Measurements from ENCODE around the gene PRKAB2. TPM values are rescaled to one million over a fixed set of nuclear protein-coding genes. Genes with fewer than 3 reads are reported as not detected.

PRKAB2 gene
- total and polyA plus RNA-seq, 2 donors (not counting 1 experiment from before 2014, with no cell fraction given) = 8.4 to 17.1 TPM

- Histone ChIP-seq H3K27ac (ENCODE audit: low read length in 2 of 2) (no peak overlapping the region), H2AFZ (ENCODE audit: insufficient read depth, low read depth, low read length, poor library complexity, severe bottlenecking) (no peak overlapping the region), H3K4me2 (replicated peaks; ENCODE audit: low read depth, low read length, poor library complexity, severe bottlenecking) (peak overlapping the region; percentile 29), H3K4me3 (ENCODE audit: control extremely low read depth in 1 of 5, extremely low read depth in 1 of 5, insufficient read depth in 1 of 5, low read depth in 2 of 5, low read length in 4 of 5) (no peak overlapping the region), H3K9ac (ENCODE audit: low read length) (no peak overlapping the region), H3K9me3 (ENCODE audit: control extremely low read depth in 1 of 3, control insufficient read depth in 2 of 3, insufficient read depth in 1 of 3, low read length in 2 of 3) (no peaks in the 10 kb centered on the region), H3K27me3 (replicated peaks in 1 of 4; ENCODE audit: control extremely low read depth in 1 of 4, control insufficient read depth in 3 of 4, insufficient read depth in 4 of 4, low read length in 3 of 4) (no peaks in the 10 kb centered on the region), H4K20me1 (ENCODE audit: control insufficient read depth, insufficient read depth, low read length, poor library complexity, severe bottlenecking) (no peaks in the 10 kb centered on the region), H3K4me1 (ENCODE audit: control insufficient read depth in 2 of 2, insufficient read depth in 2 of 2, low read length in 2 of 2) (peaks cover 11 to 24% of the 10 kb centered on the region in 2 donors), H3K79me2 (ENCODE audit: control insufficient read depth, insufficient read depth, low read length) (peaks cover 11% of the 10 kb centered on the region), H3K36me3 (replicated peaks in 1 of 2; ENCODE audit: control extremely low read depth in 1 of 2, control insufficient read depth in 1 of 2, extremely low read depth in 1 of 2, insufficient read depth in 2 of 2, low read length in 1 of 2) (peaks cover 0 to 2% of the 10 kb centered on the region in 2 experiments)
- CTCF ChIA-PET = no interaction called here
- H3K4me1 Mint-ChIP-seq = peaks cover 27% of the 10 kb centered on the region
- no peaks in the 10 kb centered on the region for H3K27me3 Mint-ChIP-seq
- H3K27ac Mint-ChIP-seq = no peak overlapping the region
- ATAC-seq (ENCODE audit: low read depth) (no peak), DNase-seq (no peak)
- POLR2A ChIA-PET = no interaction called here
- no peak overlapping the region for H3K4me3 Mint-ChIP-seq
- TF ChIP-seq CTCF (IDR thresholded peaks at IDR 0.05) (no peak), EZH2 (IDR thresholded peaks at IDR 0.05; ENCODE audit: borderline replicate concordance, insufficient read depth, low read depth, low read length, poor library complexity, severe bottlenecking) (no peak)
- intact Hi-C loops (cut with micrococcal nuclease) = no loop called here
- H3K9me3 Mint-ChIP-seq (ENCODE audit: insufficient read depth) = no peaks in the 10 kb centered on the region
Observed at GRCh38 chr1:147213271-147213670, 41.0 kb upstream of the PRKAB2 start.

DNA sequence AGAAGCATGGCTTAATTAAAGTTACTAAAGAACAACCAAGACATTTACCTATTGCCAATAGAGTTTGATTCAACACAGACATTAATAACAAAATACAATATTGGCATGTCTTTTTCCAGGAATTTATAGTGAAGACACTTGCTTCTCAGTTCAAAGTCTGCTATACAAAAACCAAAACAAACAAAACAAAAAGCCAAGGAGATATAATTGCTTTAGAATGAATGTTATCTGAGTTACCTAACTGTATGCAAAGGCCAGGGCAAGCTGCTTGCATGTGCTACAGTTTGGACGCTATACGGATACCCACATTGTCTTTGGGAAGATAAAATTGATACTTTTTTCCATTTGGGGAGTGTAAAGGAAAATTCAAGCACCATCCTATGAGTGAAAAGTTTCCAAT is 39.3 kb upstream of the PRKAB2 start:
- H3K4me1 Mint-ChIP-seq = peaks cover 27% of the 10 kb centered on the region

More for the DNA sequence above, 39.3 kb upstream of the PRKAB2 start:
- ChIA-PET CTCF (no interaction called here), POLR2A (no interaction called here)
- Histone ChIP-seq H3K27ac (ENCODE audit: low read length in 2 of 2) (no peak overlapping the region), H4K20me1 (ENCODE audit: control insufficient read depth, insufficient read depth, low read length, poor library complexity, severe bottlenecking) (no peaks in the 10 kb centered on the region), H3K36me3 (replicated peaks in 1 of 2; ENCODE audit: control extremely low read depth in 1 of 2, control insufficient read depth in 1 of 2, extremely low read depth in 1 of 2, insufficient read depth in 2 of 2, low read length in 1 of 2) (peaks cover 0 to 2% of the 10 kb centered on the region in 2 experiments), H3K79me2 (ENCODE audit: control insufficient read depth, insufficient read depth, low read length) (peaks cover 11% of the 10 kb centered on the region), H3K27me3 (replicated peaks in 1 of 4; ENCODE audit: control extremely low read depth in 1 of 4, control insufficient read depth in 3 of 4, insufficient read depth in 4 of 4, low read length in 3 of 4) (no peaks in the 10 kb centered on the region), H3K4me2 (replicated peaks; ENCODE audit: low read depth, low read length, poor library complexity, severe bottlenecking) (no peak overlapping the region), H2AFZ (ENCODE audit: insufficient read depth, low read depth, low read length, poor library complexity, severe bottlenecking) (no peak overlapping the region), H3K9ac (ENCODE audit: low read length) (no peak overlapping the region), H3K4me1 (ENCODE audit: control insufficient read depth in 2 of 2, insufficient read depth in 2 of 2, low read length in 2 of 2) (peaks cover 11 to 24% of the 10 kb centered on the region in 2 donors), H3K4me3 (ENCODE audit: control extremely low read depth in 1 of 5, extremely low read depth in 1 of 5, insufficient read depth in 1 of 5, low read depth in 2 of 5, low read length in 4 of 5) (no peak overlapping the region), H3K9me3 (ENCODE audit: control extremely low read depth in 1 of 3, control insufficient read depth in 2 of 3, insufficient read depth in 1 of 3, low read length in 2 of 3) (no peaks in the 10 kb centered on the region)
- 100% methylated on average over 2 of the region's 2 CpGs for WGBS (ENCODE audit: insufficient coverage)
- Mint-ChIP-seq H3K4me3 (no peak overlapping the region), H3K9me3 (ENCODE audit: insufficient read depth) (no peaks in the 10 kb centered on the region), H3K27me3 (no peaks in the 10 kb centered on the region), H3K27ac (no peak overlapping the region)
- no peak for DNase-seq
- no peak for ATAC-seq (ENCODE audit: low read depth)
- no peak for TF ChIP-seq EZH2 (IDR thresholded peaks at IDR 0.05; ENCODE audit: borderline replicate concordance, insufficient read depth, low read depth, low read length, poor library complexity, severe bottlenecking)
- no peak for TF ChIP-seq CTCF (IDR thresholded peaks at IDR 0.05)
- intact Hi-C loops (cut with micrococcal nuclease) = no loop called here
